NCI-H226 (cell line): ENCODE results near the gene ALKBH5.

Source experiments
- DNase-seq: peaks from one replicate; pipeline ENCODE4 v3.0.0-alpha.2; 2015

ALKBH5 gene

DNA sequence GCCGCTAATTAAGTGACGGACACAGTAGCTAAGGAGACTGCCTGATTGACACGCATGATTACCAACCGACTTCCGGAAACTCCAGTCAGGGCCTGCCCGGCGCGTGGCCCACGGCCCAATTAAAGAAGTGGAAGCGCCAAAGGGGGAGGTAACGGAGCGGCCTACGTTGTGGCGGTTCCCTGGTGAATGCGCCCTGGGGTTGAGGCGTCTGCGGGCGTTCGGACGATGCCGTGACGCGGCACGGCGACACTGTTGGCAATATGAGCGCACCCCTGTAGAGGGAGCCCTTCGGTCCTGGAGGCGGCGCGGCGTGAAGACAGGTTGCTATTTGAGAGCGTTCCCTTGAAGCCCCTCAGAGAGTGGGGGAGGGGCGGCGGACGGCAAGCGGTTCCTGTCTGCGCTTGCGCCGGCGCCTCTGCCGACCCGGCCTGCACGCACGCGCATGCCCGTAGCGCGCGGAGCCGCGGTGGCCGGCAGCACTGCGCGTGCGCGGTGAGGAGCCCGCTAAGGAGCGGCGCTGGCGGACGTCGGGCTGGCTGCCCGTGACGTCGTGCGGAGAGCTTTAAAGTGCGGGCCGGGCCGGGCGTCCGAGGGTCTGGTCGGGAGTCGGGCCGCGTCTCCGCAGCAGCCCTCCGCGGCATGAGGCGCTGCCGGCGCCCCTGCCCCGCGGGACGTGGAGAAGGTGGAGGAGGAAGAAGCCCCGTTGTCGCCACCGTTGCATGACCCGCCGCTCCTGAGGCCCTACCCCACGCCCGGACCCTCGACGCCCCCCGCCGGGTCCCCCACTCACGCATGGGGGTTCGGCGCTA lies at the start of gene ALKBH5:
ALKBH5 (plus strand) TSS at position 495 of the 809 bp plus-strand sequence. CDS start 416 bp downstream, outside the sequence.
- peak; percentile 99 for DNase-seq

DNA sequence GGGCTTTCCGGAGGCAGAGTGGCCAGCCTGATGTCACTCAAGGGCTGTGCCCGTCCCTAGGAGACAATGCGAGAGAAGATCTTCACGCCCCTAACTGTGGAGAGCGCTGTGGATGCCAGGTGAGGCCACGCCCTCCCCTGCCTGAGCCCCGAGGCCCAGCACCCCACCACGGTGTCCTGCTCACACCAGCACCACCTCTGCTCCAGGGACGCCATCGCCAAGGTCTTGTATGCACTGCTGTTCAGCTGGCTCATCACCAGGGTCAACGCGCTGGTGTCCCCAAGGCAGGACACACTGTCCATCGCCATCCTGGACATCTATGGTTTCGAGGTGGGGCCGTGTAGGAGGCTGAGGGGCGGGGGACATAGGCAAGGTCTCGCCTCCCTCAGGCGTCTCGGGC lies 47.3 kb upstream of the ALKBH5 start:
- no peak for DNase-seq

DNA sequence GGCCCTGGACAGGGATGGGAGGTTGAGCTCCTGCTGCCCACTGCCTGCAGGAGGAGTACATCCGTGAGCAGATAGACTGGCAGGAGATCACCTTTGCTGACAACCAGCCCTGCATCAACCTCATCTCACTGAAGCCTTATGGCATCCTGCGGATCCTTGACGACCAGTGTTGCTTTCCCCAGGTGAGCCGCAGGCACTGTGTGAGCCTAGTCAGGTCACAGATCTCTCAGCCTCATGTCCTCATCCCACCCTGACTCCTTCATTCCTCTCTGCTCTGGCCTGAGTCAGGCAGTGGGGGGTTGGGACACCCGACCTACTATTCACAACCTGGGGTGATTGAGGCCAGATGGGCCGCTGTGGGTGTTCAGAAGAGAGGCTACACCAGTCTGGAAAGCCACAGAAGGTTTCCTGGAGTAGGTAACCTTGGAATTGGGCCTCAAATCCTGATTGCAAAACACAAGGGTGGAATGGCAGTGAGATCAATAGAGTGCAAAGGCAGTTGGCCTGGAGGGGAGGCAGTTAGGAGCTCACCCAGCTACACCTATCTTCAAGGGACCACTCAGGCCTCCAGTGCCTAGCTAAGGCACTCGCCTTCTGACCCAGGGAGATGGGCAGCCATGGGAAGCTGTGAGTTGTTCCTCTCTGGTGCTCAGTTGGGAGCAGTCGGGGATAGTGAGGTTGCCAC lies 45.4 kb upstream of the ALKBH5 start:
- no peak for DNase-seq

- no peak for DNase-seq
Measured at GRCh38 chr17:18139092-18139491, 44.5 kb upstream of the ALKBH5 start.

DNA sequence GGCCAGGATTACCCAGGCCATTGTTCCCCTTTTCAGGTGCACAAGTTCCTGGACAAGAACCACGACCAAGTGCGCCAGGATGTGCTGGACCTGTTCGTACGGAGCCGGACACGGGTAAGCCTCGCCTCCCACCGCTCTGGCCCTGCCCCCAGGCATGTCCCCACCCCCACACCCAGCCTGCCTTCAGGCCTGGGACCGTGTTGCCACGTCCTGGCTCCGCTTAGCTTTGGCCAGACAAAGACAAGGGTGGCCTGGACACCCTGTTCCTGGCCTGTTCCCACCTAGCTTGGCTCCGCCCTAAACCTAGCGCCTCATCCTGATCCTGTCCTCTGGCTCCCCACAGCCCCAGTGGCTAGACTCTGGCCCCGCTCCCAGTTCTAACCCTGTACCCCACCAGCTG lies 44.1 kb upstream of the ALKBH5 start:
- no peak for DNase-seq

DNA sequence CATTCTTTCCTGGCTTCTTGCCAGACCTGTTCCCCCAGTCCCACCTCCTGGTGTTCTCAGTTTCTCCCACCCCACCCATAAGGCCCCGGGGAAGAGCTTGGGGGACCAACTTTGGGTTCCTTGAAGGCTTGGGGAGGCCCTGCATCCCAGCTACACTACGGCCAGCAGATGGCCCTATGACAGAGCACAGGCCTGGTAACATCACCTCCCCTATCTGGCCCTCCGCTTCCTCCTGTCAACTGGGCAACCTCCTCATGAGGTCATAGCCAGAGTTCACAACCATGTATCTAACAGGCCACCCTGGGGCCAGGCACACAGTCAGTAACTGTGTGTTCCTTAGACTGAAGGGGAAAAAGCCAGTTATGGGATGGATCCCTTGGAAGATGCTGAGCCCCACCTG lies 43.7 kb upstream of the ALKBH5 start:
- DNase-seq: no peak

DNA sequence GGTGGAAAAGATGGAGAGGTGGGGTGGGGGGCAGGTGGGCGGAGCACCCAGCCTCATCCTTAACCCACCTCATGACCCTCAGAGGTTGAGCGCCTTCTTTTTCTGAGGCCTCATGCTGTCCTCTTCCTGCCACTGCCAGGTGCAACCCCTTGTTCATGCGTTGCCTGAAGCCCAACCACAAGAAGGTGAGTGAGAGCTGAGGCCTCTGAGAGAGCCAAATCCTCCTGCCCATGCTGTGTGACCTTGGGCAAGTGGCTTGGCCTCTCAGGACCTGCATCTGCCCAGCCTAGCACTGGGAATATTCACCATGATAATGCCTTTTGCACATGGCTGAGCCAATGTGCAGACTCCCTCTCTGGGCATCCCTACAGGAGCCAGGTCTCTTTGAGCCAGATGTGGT lies 43.0 kb upstream of the ALKBH5 start:
- no peak for DNase-seq

DNA sequence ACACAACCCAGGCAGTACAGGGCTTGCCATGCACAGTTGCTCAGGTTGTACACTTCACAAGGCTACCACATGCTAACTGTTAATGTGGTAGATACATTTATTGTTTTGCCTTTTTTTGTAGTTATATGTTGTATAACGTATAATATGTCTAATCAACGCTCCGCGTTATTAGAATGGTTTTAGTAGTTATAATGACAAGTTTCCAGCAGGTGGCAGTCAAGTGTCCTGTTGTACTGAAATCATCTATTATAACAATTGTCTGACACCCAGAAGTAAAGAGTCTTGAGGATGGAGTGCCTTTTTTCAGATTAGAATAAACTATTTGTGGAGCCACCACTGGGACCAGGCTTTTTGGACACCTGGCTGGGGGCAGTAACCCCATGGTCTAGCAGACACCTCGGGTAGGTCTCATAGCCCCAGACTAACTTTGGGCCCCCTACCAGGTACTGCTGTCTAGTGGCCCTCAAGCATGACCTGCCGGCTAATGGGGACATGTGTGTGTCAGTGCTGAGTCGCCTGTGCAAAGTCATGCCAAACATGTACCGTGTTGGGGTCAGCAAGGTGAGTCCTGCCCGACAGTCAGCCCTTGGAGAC lies 42.3 kb upstream of the ALKBH5 start:
- DNase-seq: peak; percentile 12

GRCh38 chr17:18142417-18142816 lies 41.2 kb upstream of the ALKBH5 start:
- DNase-seq: no peak

GRCh38 chr17:18143044-18143936 lies 40.3 kb upstream of the ALKBH5 start:
- no peak for DNase-seq

- no peak for DNase-seq
Measured at GRCh38 chr17:18144261-18144660, 39.4 kb upstream of the ALKBH5 start.

GRCh38 chr17:18144855-18145254 lies 38.8 kb upstream of the ALKBH5 start:
- DNase-seq: peak; percentile 16

- no peak for DNase-seq
Measured at GRCh38 chr17:18145811-18146210, 37.8 kb upstream of the ALKBH5 start.

DNA sequence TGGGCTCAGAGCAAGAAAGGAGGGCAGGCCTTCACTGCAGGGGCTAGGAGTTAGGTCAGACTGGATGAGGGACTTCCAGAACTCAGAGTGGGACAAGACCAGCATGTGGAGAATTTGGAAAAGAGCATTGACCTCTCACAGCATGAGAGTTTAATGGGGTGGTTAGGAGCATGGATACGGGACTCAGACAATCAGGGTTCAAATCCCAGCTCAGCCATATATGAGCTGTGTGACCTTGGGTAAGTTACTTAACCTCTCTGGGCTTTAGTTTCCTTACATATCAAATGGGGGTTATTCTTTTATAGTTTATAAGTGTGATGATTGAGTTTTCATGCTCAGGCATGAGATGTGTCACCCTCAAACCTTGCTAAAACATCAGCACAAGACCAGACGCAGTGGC lies 37.4 kb upstream of the ALKBH5 start:
- DNase-seq: no peak

DNA sequence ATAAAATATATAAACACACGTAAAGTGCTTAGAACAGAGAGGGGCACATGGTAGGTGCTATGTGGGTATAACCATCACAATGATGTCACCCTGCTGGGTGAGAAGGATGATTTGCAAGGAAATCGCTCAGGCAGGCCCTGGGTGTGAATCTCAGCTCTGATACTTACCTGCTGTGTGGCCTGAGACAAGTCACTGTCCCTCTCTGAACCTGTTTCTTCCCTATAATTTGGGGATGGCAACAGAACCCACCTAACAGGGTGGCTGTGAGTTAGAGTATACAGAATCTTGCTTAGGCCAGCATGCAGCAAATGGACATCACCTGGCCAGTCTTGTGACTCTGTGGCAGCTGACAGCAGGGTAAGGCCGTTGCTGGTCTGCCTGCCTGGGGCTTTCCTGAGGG lies 36.6 kb upstream of the ALKBH5 start:
- DNase-seq: no peak

- DNase-seq: no peak
Measured at GRCh38 chr17:18148586-18148985, 35.0 kb upstream of the ALKBH5 start.

- no peak for DNase-seq
Measured at GRCh38 chr17:18151290-18151689, 32.3 kb upstream of the ALKBH5 start.

DNA sequence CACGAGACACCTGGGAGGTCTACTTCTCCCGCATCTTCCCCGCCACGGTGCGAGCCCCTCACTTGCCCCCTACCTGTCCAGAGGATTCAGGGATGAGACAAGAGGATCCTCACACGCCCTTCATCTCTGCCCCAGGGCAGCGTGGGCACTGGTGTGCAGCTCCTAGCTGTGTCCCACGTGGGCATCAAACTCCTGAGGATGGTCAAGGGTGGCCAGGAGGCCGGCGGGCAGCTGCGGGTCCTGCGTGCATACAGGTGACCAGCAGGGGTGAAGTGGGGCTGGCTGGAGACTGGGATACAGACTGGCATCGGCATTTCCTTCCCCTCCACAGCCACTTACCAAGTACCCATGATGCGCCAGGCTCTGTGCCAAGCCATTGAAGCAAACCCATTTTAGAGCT lies 28.4 kb upstream of the ALKBH5 start:
- no peak for DNase-seq

DNA sequence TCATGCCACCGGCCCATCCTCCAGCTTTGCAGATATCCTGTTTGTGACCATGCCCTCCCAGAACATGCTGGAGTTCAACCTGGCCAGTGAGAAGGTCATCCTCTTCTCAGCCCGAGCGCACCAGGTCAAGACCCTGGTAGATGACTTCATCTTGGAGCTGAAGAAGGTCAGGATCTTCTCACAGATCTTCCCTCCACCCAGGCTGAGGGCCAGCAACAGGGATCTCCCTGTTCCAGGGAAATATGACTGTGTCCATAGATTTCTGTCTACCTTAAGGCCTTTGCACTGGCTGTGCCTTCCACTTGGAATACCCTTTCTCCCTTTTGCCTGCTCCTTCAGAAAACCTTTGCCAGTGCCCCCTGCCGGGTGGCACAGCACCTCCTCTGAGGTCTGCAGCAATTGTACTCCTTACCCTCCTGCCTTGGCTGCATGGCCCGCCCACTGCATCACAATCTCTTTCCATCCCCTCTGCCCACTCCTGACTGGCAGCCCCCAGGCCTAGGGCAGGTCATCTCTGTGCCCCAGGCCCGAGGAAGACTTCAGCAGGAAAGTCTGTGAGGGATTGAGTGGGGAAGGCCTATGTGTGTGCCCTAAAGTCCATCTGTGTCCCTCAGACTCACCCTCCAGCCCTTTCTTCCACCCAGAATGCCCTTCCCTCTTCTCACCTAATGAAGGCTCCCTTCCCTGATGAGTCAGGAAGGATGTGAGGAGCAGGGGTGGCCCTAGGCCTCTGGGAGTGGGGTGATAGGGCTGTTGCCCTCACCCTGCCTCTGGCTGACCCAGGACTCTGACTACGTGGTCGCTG lies 27.3 kb upstream of the ALKBH5 start:
- peak; percentile 51 for DNase-seq

DNA sequence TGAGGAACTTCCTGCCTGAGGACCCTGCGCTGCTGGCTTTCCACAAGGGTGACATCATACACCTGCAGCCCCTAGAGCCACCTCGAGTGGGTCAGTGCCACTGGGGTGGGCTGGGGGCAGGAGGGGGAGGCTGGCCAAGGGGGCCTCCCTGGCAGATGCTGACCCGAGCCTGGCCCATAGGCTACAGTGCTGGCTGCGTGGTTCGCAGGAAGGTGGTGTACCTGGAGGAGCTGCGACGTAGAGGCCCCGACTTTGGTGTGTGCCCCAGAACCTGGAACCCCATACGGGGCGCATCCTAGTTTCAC lies 26.7 kb upstream of the ALKBH5 start:
- DNase-seq: no peak

DNA sequence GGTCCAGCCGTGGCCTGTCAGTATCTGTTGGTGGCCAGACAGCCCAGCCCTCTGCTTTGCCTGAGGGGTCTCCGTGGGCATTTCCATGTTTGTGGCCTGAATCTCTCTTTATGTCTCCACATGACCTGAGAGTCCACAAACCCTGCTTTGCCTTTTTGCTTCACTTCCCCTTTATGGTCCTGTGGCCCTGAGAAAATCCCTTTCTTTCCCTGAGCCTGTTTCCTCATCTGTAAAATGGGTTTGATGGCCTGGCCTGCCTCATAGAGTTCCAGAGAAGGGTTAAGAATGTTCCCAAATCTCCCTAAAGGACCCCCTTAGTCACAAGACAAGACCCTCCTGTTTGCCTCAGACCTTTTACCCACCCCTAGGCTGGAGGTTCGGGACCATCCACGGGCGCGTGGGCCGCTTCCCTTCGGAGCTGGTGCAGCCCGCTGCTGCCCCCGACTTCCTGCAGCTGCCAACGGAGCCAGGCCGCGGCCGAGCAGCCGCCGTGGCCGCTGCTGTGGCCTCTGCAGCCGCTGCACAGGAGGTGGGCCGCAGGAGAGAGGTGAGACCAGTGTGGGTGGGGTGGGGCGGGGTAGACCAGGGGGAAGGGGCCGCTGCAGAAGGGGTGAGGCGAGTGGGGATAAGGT lies 26.2 kb upstream of the ALKBH5 start:
- no peak for DNase-seq
